HTR-8/SVneo (cell line): ENCODE results near the gene HSPG2.
"Not testable (repeated sequence)": the region's sequence is repeated elsewhere in the genome, so short reads cannot be mapped to it uniquely, and the experiment has no call there.

Experiments
- DNase-seq: peaks from one replicate; pipeline ENCODE4 v3.0.0; 2011; ENCODE audit warnings: low spot score, mixed read lengths; ENCODE audit not compliant: insufficient read length
- FAIRE-seq: peaks from 2 replicates; lab custom pipeline; 2011; peaks lifted over from hg19 to GRCh38; lab: Jason Lieb, UNC

The HSPG2 gene

GRCh38 chr1:21956720-21957552, 19.8 kb upstream of the HSPG2 start:
- peak; percentile 57 for DNase-seq
- FAIRE-seq = peak; percentile 28

DNA sequence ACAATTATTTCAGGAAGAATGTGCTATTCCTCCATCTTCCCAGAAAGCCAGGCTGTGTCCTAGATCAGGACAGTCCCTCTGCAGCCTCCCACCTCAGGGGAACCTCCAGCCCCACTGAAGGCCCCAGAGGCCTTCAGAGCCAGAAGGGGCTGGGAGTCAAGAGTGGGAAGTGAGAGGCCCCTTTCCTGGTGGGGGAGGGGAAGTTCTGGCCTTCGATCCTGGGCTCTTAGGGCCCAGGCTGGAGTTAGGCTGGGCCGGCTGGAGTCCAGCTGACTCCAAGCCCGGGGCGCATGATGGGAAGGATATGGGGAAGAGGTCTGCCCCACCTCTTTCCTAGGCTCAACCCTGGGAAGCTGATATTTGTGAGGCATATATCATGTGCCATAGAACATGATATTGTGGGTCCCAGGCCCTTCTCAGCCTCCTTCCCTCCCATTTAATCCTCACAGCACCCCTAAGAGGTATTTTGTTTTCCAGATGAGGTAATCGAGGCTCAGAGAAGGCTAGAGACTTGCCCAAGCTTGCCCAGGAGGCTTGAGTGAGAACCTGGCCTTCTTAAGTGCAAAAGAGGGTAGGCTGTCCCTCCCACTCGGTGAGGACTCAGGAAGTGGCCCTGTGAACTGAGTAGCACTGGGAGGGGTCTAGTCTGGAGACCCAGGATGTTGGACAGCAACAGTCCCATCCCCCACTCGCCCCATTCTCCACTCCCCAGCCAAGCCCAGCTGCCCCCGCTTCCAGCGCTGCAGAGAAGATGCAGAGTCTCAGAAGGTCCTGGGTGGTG, 18.6 kb upstream of the HSPG2 start:
- FAIRE-seq (no peak), DNase-seq (no peak)

- DNase-seq (no peak), FAIRE-seq (no peak)
Measured at GRCh38 chr1:21955058-21955457, 17.9 kb upstream of the HSPG2 start.

DNA sequence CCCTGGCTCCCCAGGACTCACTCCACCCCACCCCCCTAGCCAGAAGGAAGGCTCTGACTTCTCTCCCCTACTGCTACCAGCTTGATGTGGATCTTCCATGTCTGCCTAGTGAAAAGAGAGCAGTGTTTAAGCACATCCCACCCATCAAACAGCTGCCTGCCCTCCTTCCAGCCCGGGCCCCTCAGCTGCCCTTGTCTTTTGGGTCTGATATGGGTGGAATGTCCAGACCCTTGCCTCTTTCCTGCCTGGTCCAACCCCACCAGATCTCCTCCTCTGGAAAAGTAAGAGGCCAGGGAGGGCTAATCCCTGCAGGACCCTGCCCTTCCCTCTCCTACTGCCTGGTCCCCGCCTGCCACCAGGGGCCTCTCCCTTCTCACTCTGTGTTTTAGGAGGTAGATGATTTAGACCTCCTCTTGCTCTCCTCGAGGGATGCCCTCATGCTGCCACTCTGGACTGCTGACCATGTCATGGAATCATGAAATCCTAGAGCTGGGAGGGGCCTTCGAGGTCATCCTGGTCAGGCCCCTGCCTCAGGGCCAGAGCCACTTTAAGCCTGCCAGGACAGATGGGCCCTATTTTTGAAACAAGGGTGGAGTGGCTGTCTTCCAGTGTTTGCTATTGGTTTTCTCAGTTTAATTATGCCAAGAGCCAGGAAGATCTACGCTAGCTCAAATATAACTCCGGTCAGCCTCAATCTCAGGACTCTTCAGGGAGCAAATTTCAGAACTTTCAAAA, 15.8 kb upstream of the HSPG2 start:
- DNase-seq = no peak
- FAIRE-seq = no peak

DNA sequence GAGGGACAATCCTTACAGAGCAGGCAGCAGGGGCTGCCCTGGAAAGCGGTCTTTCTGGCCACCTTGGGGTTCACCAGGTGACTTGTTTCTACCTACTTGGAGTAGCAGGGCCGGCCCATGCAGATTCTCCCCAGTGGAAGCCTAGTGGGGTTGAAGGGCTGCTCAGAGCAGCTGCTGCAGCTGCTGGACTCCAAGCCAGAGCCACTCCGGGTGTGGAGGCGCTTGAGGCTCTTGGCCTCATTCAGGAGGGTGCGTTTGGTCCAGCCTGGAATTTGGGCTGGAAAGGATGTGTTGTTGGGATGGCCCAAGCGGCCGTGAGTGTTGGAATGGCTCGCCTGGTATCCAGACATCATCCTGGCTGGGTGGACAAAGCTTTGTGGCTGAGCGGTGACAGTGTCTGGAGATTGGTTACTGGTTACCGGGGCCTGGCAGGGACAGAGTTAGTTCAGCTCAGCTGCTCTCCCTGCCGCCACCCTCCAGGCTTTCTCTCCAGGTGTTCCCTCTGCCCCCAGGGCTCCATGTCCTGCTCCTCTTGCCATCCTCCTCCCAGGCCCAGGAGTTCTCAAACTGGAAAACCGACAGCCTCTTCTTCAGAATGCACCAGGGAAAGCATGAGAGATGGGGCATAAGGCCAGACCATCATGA, 14.2 kb upstream of the HSPG2 start:
- no peak for FAIRE-seq

DNA sequence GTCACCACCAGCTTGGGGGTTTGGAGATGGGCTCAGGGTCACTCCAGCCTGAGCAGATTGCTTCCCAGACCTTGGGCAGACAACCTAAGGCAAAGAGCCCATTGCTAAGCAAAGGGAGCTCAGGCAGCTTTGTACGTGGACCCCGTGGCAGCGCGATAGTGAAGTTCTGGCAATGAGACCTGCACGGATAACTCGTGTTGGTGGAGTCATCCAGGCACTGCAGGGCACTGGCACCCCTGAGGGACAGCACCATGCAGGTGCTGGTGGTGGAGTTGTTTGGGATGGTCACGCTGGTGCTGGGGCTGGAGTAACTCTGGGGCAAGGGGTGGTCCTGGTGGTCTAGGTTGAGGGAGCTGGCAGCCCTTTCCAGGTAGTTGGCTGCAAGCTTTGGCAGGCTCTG, 13.6 kb upstream of the HSPG2 start:
- DNase-seq (no peak), FAIRE-seq (no peak)

More for the DNA sequence above, 14.2 kb upstream of the HSPG2 start:
- no peak for DNase-seq

DNA sequence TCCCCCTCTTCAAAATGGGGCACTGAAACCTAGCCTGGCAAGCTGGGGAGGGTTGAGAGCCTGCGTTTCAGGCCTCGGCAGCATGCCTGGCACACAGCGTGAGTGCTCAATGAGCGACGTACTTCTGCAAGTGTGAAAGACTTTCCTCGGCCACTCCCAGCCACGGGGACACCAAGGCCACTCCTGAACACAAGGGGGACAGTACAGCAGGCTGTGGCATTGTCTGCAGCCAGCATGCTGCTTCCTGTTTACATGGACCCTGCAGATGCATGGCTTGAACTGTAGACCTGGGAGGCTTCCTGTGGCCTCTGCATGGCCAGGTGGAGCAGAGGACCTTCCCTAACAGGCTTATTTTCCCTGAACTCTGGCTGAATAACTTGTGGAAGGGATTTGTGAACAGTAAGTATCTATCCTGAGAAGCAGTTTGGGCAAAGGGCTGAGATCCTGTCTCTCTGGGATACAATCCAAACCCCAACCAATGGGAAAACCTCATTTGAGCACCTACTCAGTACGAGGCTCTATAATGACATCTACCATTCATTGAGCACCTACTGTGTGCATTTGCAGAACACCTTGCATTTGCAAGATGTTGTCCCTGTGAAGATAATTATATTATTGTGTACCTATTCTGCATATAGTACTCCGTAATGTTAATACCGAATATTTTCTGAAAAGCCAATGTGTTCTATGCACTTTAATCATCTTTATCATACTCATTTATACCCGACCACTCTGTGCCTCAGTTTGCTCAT, 9.9 kb upstream of the HSPG2 start:
- no peak for DNase-seq
- no peak for FAIRE-seq

GRCh38 chr1:21944733-21945073, 7.6 kb upstream of the HSPG2 start:
- DNase-seq (no peak), FAIRE-seq (no peak)

DNA sequence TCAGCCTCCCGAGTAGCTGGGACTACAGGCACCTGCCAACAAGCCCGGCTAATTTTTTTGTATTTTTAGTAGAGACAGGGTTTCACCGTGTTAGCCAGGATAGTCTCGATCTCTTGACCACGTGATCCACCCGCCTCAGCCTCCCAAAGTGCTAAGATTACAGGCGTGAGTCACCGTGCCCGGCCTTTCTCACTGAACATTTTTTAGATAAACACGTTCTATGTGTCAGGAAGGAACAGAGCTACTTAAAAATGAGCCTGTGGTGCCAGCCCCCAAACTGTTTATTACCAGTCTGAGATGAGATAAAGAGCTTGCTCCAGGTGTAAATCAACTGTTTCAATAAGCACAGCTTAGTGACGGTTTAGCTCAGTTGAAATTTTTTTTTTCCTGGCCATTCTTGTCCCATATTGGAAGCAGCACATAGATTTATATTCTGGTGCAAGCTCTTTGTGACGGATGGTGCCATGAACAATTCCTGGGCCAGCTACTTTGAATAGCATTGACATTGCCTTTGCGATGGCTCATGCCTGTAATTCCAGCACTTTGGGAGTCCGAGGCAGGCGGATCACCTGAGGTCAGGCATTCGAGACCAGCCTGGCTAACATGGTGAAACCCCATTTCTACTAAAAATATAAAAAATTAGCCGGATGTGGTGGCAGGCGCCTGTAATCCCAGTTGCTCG, 6.0 kb upstream of the HSPG2 start:
- DNase-seq, FAIRE-seq: not testable (repeated sequence)

DNA sequence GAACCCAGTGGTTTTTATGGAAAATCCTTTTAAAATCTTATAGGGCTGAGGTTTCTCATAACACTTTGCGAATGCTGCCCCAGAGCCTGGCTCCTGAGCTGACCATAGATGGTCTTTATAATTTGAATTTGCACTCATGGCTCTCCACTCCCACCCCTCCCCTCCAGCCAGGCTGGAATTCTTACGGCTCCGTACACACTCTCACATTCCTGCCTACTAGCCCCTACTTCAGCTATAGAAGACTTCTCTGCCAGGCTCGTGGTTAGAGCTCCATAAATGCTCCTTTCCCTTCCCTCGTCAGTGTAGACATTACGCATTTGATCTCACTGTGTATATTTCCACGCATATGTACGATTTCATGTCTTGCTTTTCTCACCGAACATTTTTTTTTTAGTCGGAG, 5.4 kb upstream of the HSPG2 start:
- DNase-seq (no peak), FAIRE-seq (no peak)

DNA sequence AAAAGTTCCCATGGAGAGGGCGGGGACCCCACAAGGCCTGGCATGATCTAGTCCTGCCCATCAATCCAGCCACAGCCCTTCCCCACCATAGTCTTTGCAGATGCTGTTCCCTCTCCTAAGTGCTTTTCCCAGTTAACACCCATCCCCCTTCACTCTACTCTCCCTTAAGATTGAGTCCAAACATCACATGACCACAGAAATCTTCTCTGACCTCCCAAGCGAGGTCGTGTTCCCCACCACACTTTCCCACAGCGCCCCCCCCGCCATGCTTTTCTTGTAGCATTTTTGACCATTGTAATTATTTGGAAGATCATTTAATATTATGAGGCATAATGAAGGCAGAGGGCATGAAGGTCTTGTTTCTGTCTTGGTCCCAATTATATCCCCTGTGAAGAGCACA, 4.3 kb upstream of the HSPG2 start:
- DNase-seq = no peak
- no peak for FAIRE-seq

DNA sequence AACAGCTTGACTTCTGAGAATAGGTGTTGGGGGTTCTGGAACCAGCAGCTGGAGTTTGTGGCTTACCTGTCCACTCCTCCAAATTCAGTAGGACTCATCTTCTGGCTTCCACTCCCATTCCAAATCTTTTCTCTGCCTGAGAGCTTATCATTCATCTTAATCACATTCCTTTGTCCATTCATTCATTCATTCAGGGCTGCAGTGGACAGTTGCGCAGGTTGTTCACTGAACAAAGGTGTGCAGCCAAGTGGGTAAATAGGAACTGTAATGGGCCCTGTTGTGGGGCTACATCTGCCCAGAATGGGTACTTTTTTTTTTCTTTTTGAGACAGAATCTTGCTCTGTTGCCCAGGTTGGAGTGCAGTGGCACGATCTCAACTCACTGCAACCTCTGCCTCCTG, 3.4 kb upstream of the HSPG2 start:
- no peak for FAIRE-seq
- no peak for DNase-seq

DNA sequence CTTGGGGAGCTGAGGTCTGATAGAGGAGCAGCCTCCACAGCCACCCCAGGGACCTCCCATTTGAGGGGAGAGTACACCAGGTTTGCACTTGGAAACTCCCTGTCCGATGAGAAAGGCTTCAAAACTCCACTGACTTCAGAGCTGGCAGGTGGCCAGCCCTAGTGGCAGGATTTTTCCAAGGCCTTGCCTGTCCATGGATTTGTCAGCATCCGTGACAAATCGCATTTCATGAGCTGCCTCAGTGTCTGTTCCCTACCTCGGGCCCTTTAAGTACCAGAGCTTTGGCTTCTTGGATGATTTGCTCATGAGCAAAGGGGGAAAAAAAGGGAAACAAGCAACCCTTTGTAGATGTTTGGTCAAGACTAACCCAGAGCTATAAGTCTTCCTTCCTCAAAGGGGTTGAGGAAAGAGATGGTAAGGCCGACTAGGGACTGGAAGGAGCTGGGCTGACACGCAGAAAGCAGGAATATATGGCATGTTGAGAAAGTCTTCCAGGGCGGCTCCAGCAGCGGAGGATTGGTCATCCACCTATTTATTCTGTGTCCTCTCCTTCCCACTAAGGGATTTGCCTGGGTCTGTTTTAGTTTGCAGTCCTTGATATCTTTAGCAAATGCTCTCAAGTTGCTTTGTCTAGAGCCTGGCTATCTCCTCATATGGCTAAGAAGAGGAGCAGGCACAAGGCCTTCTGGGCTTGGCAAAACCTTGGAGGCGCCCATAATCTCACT, 2.7 kb upstream of the HSPG2 start:
- FAIRE-seq (no peak), DNase-seq (peak; percentile 62)

- DNase-seq (no peak), FAIRE-seq (no peak)
Measured at GRCh38 chr1:21938732-21939538, 1.8 kb upstream of the HSPG2 start.

DNA sequence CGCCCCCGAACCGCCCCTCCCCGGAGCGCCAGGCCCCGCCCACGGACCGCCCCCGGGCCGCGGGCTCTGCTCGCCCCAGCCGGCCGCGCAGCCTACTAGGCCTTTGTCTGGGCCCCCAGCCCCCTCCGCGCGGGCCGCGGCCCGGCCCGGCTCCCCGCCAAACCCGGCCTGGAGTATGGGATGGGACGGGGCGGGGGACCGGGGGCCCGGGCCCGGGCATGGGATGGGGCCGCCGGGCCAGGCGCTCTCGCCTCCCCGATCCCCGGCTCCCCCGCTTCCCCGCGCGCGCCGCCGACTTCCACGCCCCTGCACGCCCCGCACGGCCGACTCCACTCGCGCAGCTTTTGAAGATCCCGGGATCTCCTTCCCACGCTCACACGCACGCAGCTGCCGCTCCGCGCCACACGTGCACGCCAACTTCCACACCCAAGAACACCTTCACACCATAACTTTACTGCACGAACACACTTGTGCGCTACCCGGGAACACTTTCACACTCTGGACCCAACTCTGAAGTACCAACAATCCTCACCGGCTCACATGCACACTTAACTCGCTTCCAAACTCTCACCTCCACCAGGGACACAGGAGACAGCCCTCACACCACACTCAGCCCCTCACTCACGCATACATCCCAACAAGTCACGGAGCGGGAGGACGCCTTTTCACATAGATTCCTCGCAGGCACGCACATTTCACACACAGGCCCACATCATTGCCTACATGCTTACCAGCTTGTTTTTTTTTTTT, 437 bp upstream of the HSPG2 start:
- DNase-seq = peak; percentile 71
- no peak for FAIRE-seq

DNA sequence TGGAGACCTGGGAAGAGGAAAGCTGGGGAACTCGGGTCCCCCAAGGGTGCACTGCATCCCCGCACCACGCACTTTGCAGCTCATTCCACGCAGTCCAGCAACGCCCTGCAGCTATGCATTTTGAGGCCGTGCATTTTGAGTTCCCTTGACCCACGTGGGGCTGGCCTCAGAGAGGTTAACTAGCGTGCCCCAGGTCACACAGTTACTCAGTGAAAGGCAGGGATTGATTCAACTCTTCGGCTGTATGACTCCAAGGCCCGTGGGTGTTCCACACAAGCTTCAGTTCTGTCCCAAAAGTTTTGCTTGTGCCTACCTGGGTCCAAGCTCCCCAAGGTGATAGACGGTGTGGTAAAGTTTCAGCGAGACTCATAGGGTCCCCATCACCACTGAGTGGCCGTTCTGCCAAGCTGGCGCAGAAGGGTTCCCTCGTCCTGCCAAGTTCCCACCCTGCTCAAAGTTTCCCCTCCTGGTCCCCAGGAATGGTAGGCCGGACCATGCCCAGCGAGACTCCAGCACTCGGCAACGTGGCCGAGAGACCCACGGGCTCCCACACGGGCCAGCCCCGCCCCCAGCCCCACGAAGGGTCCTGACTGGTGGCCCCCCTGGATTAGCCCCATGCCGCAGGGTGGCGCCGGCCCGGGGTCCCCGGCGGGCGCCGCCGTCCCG, 611 bp downstream of the HSPG2 start:
- no peak for FAIRE-seq
- no peak for DNase-seq
